NOMO-1 treated with dmso at 0.1 percent for 144 hours (cell line): Measurements from ENCODE around the gene CGB3.
"Not testable (repeated sequence)": the region's sequence is repeated elsewhere in the genome, so short reads cannot be mapped to it uniquely, and the experiment has no call there.

Experiments used
- DNase-seq: peaks from one replicate; lab custom pipeline; 2025; ENCODE audit not compliant: unreplicated experiment; lab: John Stamatoyannopoulos, UW

The CGB3 gene

DNA sequence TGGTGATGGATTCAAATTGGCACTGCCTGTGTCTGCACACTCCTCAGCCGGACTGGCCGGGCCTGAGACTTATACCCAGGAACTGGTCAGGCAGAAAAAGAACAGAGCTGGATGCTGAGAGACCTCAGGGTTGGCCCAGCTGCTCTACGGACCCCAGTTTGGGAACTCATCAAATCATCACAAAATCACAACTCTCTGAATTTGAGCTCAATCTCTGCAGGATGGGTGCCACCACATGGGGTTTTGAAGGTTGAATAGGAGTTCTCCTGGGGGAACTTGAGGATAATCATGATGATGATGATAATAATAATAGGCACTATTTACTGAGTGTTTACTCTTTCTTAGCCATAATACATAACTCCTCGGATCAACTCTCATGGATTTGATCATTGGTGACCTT is 18.5 kb upstream of the CGB3 start:
- DNase-seq = not testable (repeated sequence)

DNA sequence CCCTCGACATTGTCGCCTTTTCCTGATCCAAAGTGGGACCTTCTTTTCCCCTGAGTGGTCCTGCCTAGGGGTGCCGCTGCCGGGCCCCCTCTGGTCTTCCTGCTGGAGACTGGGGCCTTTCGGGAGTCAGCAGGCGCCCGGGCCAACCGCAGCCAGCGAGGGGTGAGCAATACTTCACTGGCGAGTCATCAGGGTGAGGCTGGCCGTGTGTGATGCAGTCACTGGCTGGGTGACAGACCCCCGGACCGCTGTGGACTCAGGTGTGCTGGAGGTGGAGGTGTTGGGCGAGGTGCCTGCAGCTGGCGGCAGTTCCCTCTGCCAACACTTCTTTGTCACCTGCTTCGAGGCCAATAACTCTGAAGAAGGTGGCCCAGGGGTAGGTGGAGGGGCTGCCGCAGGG is 18.0 kb upstream of the CGB3 start:
- DNase-seq = no peak

DNA sequence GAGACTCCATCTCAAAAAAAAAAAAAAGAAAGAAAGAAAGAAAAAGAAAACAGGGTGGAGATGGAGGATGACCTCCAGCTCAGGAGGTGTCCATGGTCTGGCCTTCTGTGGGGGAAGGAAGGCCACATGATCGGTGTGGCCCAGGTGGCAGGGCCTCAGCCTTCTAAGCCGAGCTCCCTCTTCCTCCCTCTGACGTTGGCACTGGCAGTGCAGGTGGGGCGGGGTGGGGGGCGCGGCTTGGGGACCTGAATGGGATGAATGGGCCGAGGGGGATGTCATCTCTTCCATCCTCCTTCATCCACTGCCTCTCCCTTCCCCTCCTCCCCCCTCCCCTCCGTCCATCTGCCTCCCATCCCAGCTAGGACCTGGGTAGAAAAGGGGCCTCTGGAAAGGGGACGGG is 15.6 kb upstream of the CGB3 start:
- not testable (repeated sequence) for DNase-seq

DNA sequence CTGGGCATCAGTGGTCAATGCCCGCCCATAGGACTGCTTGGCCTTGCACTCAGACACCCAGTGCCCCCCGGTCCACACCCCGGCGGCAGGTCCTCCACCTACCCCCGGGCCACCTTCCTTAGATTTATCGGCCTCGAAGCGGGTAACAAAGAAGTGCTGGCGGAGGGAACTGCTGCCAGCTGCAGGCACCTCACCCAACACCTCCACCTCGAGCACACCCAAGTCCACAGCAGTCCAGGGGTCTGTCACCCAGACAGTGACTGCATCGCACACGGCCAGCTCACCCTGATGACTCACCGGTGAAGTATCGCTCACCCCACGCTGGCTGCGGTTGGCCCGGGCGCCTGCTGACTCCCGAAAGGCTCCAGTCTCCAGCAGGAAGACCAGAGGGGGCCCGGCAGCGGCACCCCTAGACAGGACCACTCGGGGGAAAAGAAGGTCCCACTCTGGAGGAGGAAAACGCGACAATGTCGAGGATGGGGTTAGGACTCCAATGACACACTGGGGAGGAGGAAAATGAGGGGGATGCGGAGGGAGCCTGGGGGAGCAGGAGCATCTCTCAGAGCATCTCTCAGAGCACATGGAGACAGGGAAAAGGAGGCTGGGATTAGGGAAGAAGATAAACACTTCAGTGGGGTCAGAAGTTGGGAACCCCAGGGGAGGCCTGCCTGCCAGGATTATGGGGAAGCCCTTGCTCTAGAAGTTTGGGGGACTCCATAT is 14.6 kb upstream of the CGB3 start:
- DNase-seq = not testable (repeated sequence)

DNA sequence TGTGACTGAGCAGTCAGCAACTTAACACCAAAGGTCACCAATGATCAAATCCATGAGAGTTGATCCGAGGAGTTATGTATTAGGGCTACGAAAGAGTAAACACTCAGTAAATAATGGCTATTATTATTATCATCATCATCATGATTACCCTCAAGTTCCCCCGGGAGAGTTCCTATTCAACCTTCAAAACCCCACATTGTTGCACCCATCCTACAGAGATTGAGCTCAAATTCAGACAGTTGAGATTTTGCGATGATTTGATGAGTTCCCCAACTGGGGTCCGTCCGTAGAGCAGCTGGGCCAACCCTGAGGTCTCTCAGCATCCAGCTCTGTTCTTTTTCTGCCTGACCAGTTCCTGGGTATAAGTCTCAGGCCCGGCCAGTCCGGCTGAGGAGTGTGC is 14.0 kb upstream of the CGB3 start:
- not testable (repeated sequence) for DNase-seq

DNA sequence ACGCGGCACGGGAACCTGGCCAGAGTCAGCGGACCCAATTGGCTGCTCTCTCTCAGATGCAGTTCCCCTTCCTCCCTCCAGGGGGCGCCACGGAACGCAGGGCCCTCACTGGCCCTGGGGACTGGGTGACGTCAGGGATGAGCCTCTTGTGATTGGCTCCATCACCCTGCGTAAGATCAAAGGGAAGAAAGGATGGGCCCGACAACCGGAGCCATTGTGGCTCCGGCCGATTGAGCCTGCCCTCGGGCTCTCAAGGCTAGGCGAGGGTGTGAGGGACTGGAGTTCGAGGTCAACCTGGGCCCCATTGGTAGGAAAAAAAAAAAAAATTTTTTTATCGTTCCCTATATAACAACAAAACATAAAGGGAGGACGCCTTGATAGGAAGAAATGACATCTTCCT is 12.7 kb upstream of the CGB3 start, which contains the start of gene CGB1:
Gene CGB1, minus strand, starts transcription at position 81 of the 400 bp plus-strand sequence. CDS start 184 bp downstream, outside the sequence.
- not testable (repeated sequence) for DNase-seq

DNA sequence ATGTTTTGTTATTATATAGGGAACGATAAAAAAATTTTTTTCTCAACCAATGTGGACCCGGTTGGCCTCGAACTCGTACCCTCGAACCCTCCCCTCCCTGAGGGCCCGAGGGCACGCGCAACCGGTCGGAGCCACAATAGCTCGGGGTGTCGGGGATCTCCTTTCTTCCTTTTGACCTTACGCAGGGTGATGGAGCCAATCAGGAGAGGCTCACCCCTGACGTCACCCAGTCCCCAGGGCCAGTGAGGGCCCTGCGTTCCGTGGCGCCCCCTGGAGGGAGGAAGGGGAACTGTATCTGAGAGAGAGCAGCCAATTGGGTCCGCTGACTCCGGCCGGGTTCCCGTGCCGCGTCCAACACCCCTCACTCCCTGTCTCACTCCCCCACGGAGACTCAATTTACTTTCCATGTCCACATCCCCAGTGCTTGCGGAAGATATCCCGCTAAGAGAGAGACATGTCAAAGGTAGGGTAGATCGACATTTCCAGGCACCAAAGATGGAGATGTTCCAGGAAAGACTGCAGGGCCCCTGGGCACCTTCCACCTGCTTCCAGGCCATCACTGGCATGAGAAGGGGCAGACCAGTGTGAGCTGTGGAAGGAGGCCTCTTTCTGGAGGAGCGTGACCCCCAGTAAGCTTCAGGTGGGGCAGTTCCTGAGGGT is 7.6 kb upstream of the CGB3 start, which contains the start of gene CGB2:
Gene CGB2, plus strand, starts transcription at position 249 of the 660 bp plus-strand sequence. Its CDS starts 206 bp downstream, at position 455.
- DNase-seq = not testable (repeated sequence)

DNA sequence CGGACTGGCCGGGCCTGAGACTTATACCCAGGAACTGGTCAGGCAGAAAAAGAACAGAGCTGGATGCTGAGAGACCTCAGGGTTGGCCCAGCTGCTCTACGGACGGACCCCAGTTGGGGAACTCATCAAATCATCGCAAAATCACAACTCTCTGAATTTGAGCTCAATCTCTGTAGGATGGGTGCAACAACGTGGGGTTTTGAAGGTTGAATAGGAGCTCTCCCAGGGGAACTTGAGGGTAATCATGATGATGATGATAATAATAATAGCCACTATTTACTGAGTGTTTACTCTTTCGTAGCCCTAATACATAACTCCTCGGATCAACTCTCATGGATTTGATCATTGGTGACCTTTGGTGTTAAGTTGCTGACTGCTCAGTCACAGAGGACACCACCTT is 6.2 kb upstream of the CGB3 start:
- DNase-seq = not testable (repeated sequence)

DNA sequence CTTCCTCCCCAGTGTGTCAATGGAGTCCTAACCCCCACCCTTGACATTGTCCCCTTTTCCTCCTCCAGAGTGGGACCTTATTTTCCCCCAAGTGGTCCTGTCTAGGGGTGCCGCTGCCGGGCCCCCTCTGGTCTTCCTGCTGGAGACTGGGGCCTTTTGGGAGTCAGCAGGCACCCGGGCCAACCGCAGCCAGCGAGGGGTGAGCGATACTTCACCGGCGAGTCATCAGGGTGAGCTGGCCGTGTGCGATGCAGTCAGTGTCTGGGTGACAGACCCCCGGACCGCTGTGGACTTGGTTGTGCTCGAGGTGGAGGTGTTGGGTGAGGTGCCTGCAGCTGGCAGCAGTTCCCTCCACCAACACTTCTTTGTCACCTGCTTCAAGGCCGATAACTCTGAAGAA is 5.6 kb upstream of the CGB3 start:
- DNase-seq = not testable (repeated sequence)

DNA sequence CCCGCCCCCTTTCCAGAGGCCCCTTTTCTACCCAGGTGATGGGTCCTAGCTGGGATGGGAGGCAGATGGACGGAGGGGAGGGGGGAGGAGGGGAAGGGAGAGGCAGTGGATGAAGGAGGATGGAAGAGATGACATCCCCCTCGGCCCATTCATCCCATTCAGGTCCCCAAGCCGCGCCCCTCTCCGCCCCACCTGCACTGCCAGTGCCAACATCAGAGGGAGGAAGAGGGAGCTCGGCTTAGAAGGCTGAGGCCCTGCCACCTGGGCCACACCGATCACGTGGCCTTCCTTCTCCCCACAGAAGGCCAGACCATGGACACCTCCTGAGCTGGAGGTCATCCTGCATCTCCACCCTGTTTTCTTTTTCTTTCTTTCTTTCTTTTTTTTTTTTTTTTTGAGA is 4.6 kb upstream of the CGB3 start:
- not testable (repeated sequence) for DNase-seq

DNA sequence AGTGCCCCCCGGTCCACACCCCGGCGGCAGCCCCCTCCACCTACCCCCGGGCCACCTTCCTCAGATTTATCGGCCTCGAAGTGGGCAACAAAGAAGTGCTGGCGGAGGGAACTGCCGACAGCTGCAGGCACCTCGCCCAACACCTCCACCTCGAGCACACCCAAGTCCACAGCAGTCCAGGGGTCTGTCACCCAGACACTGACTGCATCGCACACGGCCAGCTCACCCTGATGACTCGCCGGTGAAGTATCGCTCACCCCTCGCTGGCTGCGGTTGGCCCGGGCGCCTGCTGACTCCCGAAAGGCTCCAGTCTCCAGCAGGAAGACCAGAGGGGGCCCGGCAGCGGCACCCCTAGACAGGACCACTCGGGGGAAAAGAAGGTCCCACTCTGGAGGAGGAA is 1.5 kb upstream of the CGB3 start:
- not testable (repeated sequence) for DNase-seq

DNA sequence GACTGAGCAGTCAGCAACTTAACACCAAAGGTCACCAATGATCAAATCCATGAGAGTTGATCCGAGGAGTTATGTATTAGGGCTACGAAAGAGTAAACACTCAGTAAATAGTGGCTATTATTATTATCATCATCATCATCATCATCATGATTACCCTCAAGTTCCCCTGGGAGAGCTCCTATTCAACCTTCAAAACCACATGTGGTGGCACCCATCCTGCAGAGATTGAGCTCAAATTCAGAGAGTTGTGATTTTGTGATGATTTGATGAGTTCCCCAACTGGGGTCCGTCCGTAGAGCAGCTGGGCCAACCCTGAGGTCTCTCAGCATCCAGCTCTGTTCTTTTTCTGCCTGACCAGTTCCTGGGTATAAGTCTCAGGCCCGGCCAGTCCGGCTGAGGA is 955 bp upstream of the CGB3 start:
- DNase-seq = not testable (repeated sequence)

DNA sequence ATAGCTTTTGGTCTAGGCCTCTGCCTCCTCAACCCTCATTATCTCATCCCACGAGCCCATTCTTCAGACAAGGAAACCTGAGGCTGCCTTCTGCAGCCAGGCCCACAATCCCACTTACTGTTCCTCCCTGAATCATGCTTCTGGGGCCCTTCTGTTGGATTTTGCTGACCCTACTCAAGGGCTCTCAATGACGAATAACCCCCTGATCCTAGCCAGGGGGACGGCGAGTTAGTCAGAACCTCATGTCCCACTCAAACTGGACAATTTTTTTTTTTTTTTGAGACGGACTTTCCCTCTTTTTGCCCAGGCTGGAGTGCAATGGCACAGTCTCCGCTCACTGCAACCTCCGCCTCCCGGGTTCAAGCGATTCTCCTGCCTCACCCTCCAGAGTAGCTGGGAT is 2.0 kb downstream of the CGB3 start:
- DNase-seq = no peak

DNA sequence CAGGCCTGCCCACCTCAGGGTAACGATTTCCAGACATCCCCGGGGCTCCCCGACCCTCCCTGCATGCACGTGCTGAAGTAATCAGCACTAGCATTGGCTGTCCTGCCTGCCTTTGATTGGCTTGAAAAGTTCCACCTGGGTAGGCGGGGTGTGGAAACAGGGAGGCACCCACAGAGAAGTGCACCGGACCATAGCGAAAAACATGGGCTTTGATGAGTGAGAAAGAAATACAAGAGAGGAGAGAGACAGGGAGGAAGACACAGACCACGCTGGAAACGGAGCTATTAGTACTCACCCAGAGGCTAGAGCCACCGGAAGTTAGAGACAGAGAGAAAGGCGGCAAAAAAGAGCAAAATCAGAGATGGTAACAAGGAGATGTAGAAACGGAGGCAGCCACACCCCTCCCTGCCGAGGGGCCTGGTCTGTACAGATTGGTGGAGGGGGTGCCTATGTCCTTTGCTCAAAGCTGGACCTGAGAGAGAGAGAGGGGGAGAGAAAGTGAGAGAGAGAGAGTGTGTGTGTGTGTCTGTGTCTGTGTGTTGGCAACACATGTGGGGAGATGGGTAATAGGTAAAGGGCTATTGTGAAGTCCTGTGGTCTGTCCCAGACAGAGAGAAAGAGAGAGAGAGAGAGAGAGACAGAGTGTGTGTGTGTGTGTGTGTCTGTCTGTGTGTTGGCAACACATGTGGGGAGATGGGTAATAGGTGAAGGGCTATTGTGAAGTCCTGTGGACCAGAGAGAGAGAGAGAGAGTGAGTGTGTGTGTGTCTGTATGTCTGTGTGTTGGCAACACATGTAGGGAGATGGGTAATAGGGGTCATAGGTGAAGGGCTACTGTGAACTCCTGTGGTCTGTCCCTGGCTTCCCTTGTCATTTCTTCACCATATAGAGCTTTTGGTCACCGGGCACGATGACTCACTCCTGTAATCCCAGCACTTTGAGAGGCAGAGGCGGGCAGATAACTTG is 2.9 kb downstream of the CGB3 start:
- no peak for DNase-seq

DNA sequence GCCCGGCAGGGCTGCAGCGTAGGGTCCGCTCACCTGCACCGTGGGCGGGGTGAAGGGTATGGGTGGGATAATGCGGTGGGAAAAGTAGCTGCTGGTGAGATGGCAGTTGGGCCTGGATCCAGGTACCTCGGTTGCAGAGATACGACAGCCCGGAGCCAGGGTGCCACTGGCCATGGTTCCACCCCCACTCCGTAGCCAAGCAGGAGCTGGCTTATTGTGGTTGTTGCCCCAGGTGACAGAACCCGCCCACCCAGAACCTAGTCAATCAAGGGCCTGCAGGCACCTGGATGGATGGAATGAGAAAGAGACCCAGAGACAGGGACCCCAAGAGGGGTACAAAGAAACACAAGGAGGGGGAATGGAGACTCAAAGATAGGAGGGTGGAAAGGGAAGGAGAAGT is 3.8 kb downstream of the CGB3 start:
- no peak for DNase-seq

DNA sequence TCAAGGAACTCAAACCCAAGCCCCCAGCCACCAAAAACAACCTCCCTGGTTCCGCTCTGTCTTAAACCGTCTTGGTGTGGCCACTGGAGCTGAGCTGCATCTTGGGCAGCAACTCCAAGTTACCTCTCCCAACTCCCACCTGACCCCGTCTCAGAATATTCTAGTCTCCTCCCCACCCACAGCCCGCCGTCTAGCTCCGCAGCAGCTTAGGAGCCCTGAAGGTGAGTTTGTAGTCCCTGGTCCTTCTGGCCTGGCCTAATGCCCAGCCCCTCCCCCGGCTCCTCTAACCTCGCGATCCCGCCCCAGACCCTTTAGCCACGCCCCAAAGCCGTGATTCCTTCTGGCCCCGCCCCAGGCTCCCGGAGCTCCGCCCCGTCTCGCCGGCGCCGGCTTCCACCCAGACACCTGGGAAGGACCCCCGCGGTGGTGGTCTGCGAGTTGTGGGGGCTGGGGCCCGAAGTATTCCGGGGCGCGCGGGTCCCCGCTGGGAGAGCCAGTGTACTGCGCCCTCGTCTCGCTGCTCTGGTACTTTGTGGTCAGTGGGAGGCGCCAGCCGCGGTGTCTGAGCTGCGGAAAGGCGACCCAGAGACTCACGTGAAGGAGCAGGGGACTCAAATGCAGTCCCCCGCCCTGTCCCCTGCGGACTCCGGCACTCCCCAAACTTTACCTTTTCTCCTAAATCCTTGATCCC is 4.7 kb downstream of the CGB3 start:
- no peak for DNase-seq

DNA sequence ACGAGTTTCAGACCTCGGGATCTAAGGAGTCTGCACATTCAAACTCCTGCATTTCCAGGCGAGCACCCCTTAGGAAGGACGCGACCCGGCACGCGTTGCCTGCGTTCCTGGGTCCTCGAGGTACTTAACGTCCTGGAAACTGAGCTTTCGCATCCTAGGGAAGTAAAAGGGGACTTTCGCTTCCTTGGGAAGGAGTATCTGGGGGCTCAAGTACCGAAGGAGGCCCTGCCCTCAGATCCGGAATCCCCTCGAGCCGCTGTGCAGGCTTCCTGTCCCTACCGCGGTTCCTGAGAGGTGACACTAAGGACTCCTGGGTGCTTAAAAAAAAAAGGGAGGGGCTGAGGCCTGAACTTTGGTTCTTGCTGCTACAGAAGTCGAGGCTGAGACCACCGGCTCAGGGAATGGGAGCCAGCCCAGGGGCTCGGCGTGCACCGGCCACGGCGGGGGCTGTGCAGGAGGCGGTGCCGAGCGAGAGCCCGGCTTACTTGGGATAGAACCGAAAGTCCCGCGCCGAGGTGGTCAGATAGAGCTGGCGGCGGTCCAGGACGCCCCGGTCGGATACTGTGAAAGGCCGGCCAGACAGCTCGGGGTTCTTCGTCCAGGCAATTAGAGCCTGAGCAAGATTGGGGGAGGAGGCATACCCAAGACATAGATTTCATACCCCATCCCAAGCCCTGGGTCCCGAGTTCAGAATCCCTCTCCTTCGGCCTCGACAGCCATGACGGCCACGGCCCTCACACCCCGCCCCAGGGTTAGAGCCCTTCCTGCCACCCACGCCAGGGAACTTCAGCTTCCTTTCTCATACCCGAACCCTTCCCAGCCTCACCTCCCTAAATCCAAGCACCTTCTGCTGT is 5.5 kb downstream of the CGB3 start:
- DNase-seq = not testable (repeated sequence)

DNA sequence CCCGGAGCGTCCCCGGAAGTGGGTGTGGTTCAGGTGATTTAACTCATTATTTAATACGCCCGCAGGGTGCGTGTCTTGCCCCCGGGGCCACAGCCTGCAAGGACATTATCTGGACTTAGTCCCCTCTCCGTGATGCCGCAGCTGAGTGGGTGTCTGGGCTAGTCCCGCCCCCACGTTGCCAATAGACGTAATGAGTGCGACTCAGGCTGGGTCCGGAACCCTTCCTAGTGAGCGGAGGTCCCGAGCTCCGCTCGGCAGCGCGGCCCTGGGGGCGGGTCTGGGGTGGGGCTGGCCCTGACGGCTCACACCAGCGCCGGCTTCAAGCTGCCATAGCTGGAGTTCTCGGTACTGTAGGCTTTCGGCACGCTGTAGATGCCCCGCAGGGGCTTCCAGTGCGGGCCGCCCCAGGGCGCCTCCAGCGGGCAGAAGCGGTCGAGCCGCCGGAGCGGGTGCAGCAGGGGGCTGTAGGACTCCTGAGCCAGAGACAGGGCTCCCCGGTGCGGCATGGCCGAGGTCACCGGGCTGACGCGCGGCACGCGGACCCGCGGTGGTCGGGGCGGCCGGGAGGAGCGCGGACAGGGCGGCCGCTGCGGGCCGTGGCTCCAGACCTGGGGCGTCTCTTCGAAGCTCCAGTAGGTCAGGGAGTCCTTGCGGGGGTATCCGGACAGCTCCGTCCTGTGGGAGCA is 6.3 kb downstream of the CGB3 start:
- no peak for DNase-seq

DNA sequence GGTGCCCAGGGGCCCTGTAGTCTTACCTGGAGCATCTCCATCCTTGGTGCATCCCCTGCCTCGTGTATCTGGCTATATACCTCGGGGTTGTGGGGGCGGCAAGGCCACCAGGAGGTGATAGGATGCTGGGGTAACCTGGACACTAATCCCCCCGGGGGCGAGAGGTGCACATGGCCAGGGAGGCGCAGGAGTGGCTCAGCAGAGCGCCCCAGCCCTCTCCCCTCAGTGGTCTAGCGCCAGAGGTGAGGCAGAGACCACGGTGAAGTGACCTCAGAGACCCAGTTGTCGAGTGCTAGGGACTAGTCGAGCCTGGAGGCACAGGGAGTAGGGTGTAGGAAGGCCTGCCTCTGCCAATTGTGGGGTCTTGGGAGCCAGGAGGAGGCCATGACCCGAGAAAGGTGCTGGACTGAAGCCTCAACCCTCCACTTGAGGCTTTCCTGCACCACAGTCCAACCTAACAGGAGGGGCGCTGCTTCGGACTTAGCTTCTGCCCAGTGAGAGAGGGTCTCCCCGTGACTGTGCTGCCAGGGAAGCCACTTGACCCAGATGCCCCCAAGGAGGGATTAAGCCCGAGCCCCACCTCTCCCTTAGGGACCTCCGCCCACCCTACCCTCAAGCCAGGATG is 7.0 kb downstream of the CGB3 start, which contains the start of gene LHB:
Gene LHB, minus strand, starts transcription at position 51 of the 625 bp plus-strand sequence. Its CDS starts 10 bp downstream, at position 41.
- DNase-seq = no peak
